ENCODE results near the gene SCN8A.

GRCh38 chr12:51825216-51825615 lies 234.2 kb downstream of the SCN8A start:
- TF ChIP-seq EZH2 (optimal IDR thresholded peaks at IDR 0.05; ENCODE audit: low read depth, low read length) (no peak), CTCF (IDR thresholded peaks at IDR 0.05; ENCODE audit: low read length) (no peak), EZH2phosphoT487 (IDR thresholded peaks at IDR 0.05; ENCODE audit: low read length) (no peak)

Data from MM.1S (cell line).